Ureter (tissue), 1 donor: ENCODE measurements around the gene SUN5. TPM values are rescaled to one million over a fixed set of nuclear protein-coding genes. Genes with fewer than 3 reads are reported as not detected.

Source experiments
- DNase-seq: peaks from one replicate; pipeline ENCODE4 v3.0.0-alpha.2; 2020; ENCODE audit warnings: low spot score
- total RNA-seq: library from RNA; stranded (reverse); gene quantifications from one replicate; pipeline ENCODE4 v1.2.4, GENCODE V29; 2023
- donor health status: DM: yes; HTN: yes; CAD: no.

Gene SUN5
- total RNA-seq, 1 donor from 2014 or later, result not detected

- DNase-seq, result no peak
These were observed 22.8 kb upstream of the SUN5 start for GRCh38 chr20:33026779-33027759.

DNA sequence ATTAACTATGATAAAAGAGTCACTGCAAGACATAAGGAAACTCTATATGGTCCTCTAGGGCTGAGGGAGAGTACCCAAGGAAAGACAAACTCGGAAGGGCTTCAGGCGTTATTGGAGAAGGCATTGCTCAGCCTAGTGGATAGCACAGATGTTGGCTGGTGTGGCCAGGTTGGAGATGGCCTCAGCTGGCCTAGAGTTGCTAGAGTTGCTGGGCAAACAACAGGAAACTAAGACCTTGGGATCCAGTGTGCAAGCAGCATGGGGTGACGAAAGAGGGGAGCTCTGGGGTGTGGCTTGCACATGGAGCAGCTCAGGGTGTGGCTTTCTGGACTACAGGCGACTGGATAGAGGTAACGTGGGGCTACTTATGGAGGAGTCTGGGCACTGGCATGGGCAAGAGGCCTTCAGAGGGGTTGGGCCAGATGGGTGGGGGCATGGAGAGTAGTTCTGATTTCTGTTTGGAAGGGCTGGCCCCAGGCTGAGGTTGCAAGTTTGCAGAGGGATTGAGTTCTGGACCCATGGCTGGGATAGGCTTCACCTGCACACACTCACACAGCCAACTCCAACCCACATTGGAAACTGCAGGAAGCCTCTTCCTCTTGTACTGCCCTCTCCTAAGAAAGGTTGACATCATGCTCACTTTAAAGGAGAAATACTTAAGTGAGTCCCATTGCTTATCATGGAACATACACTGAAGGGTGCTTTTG, 22.0 kb upstream of the SUN5 start:
- DNase-seq, result no peak

- no peak for DNase-seq
These were observed 21.2 kb upstream of the SUN5 start for GRCh38 chr20:33025318-33025876.

GRCh38 chr20:33024609-33025317, 20.5 kb upstream of the SUN5 start:
- DNase-seq, result no peak

GRCh38 chr20:33024243-33024560, 20.0 kb upstream of the SUN5 start:
- DNase-seq, result no peak

GRCh38 chr20:33023439-33024242, 19.4 kb upstream of the SUN5 start:
- DNase-seq, result no peak

DNA sequence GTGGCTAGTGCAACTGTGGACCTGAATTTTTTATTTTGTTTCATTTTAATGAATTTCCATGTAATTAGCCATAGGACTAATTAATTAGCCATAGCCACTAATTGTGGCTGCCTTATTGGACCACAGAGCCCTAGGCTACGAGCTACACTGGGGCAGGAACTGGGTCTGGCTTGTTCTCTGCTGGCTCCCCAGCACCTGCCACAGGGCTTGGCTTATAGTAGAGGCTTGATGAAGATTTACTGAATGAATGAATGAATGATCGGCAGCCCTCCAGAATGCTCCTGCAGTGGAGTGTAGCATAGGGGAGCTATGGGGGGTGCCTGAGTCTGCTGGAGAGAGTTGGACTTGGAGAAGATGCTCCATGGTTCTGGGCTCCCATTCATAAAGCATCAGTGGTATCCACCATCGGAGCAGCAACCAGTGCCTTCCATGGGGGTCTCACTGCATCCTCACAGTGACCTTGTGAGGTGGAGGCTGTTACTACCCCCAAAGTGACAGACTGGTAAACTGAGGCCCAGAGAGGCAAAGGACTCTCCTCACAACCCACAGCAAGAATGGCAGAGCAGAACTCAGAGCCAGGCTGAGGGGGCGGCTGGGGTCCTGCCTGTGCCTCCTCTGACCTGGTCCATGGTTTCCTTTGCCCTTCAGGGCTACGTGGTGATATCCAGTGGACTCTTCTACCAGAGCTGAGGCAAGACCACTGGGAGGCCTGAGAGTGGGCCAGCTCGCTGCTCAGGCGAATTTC, 18.6 kb upstream of the SUN5 start:
- no peak for DNase-seq

- no peak for DNase-seq
These were observed 18.1 kb upstream of the SUN5 start for GRCh38 chr20:33022289-33022688.

DNA sequence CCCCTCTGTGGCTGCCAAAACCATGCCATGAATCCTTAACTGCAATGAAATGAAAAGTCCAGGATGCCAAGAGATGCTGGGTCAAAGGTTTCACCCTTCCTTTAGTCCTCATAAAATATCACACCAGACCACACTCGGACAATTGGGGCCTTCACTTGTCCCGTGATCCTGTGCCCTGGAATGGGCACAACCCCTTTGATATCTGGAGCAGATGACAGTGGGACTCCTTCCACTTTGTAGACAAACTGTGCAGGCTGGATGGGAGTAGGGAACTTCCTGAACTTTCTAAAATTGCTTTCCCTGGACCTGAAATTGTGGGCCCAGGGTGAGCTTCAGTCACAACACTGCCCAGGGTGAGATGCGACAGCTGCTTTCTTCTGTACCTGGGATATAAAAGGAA, 17.6 kb upstream of the SUN5 start:
- DNase-seq, result no peak

DNA sequence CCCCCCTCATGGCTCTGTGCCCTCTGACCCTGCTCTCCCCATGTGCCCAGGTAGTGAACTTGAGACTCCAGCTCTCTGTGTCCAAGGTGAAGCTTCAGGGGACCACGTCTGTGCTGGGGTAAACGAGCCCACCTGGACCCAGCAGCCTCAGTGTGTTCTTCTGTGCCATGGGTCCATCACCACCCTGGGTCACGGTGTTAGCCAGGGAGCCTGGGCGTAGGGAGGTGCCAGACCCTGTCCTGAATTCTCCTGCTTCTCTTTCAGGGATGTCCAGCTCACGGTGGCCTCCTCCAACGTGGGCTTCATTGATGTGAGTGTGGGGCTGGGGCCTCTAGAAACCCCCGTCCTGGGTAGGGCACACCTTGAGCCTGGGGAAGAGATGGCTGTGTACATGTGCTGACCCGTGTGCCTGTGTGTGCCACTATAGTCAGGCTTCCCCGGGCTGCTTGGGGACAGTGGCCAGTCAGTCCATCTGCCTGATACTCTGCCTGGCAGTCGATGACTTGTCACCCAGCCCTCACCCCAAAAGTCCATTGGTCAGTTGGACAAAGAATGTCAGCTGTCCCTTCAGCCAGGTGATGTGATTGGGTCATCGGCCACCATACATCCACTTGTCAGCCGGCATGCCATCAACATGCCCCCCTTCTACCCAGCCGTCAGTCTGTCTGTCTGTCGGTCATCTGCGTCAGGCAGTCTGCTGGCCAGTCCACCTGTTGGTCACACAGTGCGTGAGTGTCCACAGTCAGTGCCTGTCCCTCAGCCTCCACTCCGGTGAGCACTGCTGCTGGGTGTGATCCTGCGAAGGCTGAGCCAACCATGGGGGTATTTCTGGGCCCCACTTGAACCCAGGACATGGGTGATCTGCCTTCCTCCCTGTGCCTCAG, 16.3 kb upstream of the SUN5 start:
- no peak for DNase-seq

GRCh38 chr20:33019465-33020277, 15.4 kb upstream of the SUN5 start:
- no peak for DNase-seq

- DNase-seq, result no peak
These were observed 14.1 kb upstream of the SUN5 start for GRCh38 chr20:33018169-33018931.

GRCh38 chr20:33017542-33017941, 13.3 kb upstream of the SUN5 start:
- no peak for DNase-seq

- DNase-seq, result no peak
These were observed 12.4 kb upstream of the SUN5 start for GRCh38 chr20:33016581-33017109.

- no peak for DNase-seq
These were observed 11.7 kb upstream of the SUN5 start for GRCh38 chr20:33015700-33016580.

DNA sequence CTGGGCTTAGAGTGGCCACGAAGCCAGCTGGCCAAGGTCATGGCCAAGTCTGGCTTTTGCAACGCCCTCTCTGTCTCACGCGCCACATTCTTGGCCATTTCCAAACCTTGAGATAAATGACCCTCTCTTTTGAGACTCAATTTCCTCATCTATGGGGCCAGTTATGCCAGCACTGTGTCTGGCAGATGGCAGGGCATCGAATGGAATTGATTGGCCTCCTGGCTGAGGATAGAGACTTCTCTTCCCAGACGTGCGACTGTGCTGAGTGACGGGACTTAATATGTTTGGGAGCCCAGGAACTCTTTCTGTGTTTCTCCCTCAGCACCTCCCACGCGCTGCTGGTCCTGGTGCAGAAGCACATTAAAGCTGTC, 10.9 kb upstream of the SUN5 start:
- no peak for DNase-seq
